Liver (tissue), 9 donors: ENCODE results near the gene CC2D2A. TPM values are rescaled to one million over a fixed set of nuclear protein-coding genes. Genes with fewer than 3 reads are reported as not detected.

Experiments
- DNase-seq: peaks from one replicate; pipeline ENCODE4 v3.0.0-alpha.2; 2017; ENCODE audit warnings: low spot score
- H3K27ac ChIP-seq, 2 donors: one replicate each; pipeline ENCODE4 v1.7.0; 2013; ENCODE audit warnings: inconsistent platforms in 2 of 2, low read length in 2 of 2, control low read depth in 1 of 2, low read depth in 1 of 2, mild to moderate bottlenecking in 1 of 2
- H3K27me3 ChIP-seq, 4 donors: one replicate each; pipeline versions ENCODE4 v1.6.1 to v1.7.0; 2013; ENCODE audit warnings: low read length in 3 of 4, inconsistent platforms in 1 of 4, mild to moderate bottlenecking in 1 of 4, moderate library complexity in 1 of 4; ENCODE audit not compliant: control insufficient read depth in 4 of 4, insufficient read depth in 4 of 4
- H3K36me3 ChIP-seq, 4 donors: one replicate each; pipeline versions ENCODE4 v1.6.1 to v1.7.0; 2013; ENCODE audit warnings: low read length in 3 of 4, mild to moderate bottlenecking in 3 of 4, low read depth in 1 of 4, moderate library complexity in 1 of 4; ENCODE audit not compliant: control insufficient read depth in 4 of 4, insufficient read depth in 3 of 4
- H3K4me1 ChIP-seq, 4 donors: one replicate each; pipeline versions ENCODE4 v1.6.1 to v1.7.0; 2013; ENCODE audit warnings: low read length in 3 of 4, mild to moderate bottlenecking in 3 of 4, moderate library complexity in 1 of 4; ENCODE audit not compliant: control insufficient read depth in 4 of 4, insufficient read depth in 4 of 4
- H3K4me3 ChIP-seq, 3 donors: one replicate each; pipeline versions ENCODE4 v1.6.1 to v1.7.0; 2013; ENCODE audit warnings: low read length in 3 of 3, control low read depth in 1 of 3, low read depth in 1 of 3, mild to moderate bottlenecking in 1 of 3
- H3K9ac ChIP-seq, 2 donors: one replicate each; pipeline ENCODE4 v1.7.0; 2013; ENCODE audit warnings: low read length in 2 of 2, mild to moderate bottlenecking in 2 of 2, moderate library complexity in 2 of 2, control low read depth in 1 of 2, low read depth in 1 of 2
- H3K9me3 ChIP-seq, 4 donors: one replicate each; pipeline versions ENCODE4 v1.6.1 to v1.7.0; 2013; ENCODE audit warnings: low read length in 3 of 4; ENCODE audit not compliant: control insufficient read depth in 4 of 4
- ATF3 ChIP-seq: IDR thresholded peaks from 2 replicates; pipeline ENCODE4 v1.6.1; 2016; ENCODE audit warnings: antibody characterized with exemption
- EGR1 ChIP-seq, 2 donors: IDR thresholded peaks; 2 replicates each; pipeline ENCODE4 v1.6.1; 2016 to 2018; ENCODE audit warnings: antibody characterized with exemption in 2 of 2, low read depth in 2 of 2
- FOXA1 ChIP-seq: IDR thresholded peaks from 2 replicates; pipeline ENCODE4 v1.6.1; 2016; ENCODE audit warnings: antibody characterized with exemption
- FOXA2 ChIP-seq: IDR thresholded peaks from 2 replicates; pipeline ENCODE4 v1.6.1; 2016; ENCODE audit warnings: antibody characterized with exemption
- GABPA ChIP-seq, 2 donors: IDR thresholded peaks in 1 of 2; conservative IDR thresholded peaks in 1 of 2; 2 replicates each; pipeline ENCODE4 v1.6.1; 2016; ENCODE audit warnings: antibody characterized with exemption in 2 of 2, mild to moderate bottlenecking in 1 of 2, moderate library complexity in 1 of 2
- HNF4A ChIP-seq, 2 donors: conservative IDR thresholded peaks; 2 replicates each; pipeline ENCODE4 v1.6.1; 2016; ENCODE audit warnings: antibody characterized with exemption in 2 of 2, mild to moderate bottlenecking in 2 of 2
- HNF4G ChIP-seq: IDR thresholded peaks from 2 replicates; pipeline ENCODE4 v1.6.1; 2016; ENCODE audit warnings: antibody characterized with exemption
- JUND ChIP-seq, 2 donors: IDR thresholded peaks; 2 replicates each; pipeline ENCODE4 v1.6.1; 2016; ENCODE audit warnings: antibody characterized with exemption in 2 of 2
- RAD21 ChIP-seq, 2 donors: IDR thresholded peaks; 2 replicates each; pipeline ENCODE4 v1.6.1; 2016; ENCODE audit warnings: antibody characterized with exemption in 2 of 2, mild to moderate bottlenecking in 2 of 2
- RXRA ChIP-seq, 2 donors: IDR thresholded peaks; 2 replicates each; pipeline ENCODE4 v1.6.1; 2017 to 2018; ENCODE audit warnings: antibody characterized with exemption in 2 of 2, mild to moderate bottlenecking in 1 of 2
- SP1 ChIP-seq: IDR thresholded peaks from 2 replicates; pipeline ENCODE4 v1.6.1; 2018; ENCODE audit warnings: antibody characterized with exemption, mild to moderate bottlenecking
- TAF1 ChIP-seq: conservative IDR thresholded peaks from 2 replicates; pipeline ENCODE4 v1.6.1; 2016; ENCODE audit warnings: antibody characterized with exemption, mild to moderate bottlenecking
- YY1 ChIP-seq: IDR thresholded peaks from 2 replicates; pipeline ENCODE4 v1.6.1; 2016; ENCODE audit warnings: antibody characterized with exemption, mild to moderate bottlenecking
- WGBS: extraction: QIAGEN DNeasy Blood & Tissue Kit; methylation state at CpG from one replicate; pipeline ENCODE4 v1.1.7; 2013; 5-methylcytosine and 5-hydroxymethylcytosine counted together
- polyA plus RNA-seq, 2 donors: library from polyadenylated mRNA; stranded (reverse) in 1 of 2; unstranded in 1 of 2; fragments of 200-250 nt in 1 of 2; fragments of >200 nt in 1 of 2; fragmentation: Nextera tagmentation in 1 of 2; extraction: Ambion mirVana in 1 of 2; gene quantifications; one replicate each; pipeline versions ENCODE4 v1.2.1 to v1.2.3, GENCODE V29; 2013 to 2015
- total RNA-seq, 2 donors: library from RNA; depleted of rRNA; stranded (reverse); fragments of >200 nt; gene quantifications; one replicate each; pipeline ENCODE4 v1.2.3, GENCODE V29; 2014
- TF ChIP-seq, protein P1 (sequence below): IDR thresholded peaks from 2 replicates; pipeline ENCODE4 v1.6.1; 2016; ENCODE audit warnings: antibody characterized with exemption
- TF ChIP-seq, protein P2 (sequence below): IDR thresholded peaks from 2 replicates; pipeline ENCODE4 v1.6.1; 2016; ENCODE audit warnings: antibody characterized with exemption, mild to moderate bottlenecking
- TF ChIP-seq, protein P3 (sequence below): IDR thresholded peaks from 2 replicates; pipeline ENCODE4 v1.6.1; 2016; ENCODE audit warnings: antibody characterized with exemption
- TF ChIP-seq, protein P4 (sequence below): fragments of 150-350 bp; IDR thresholded peaks from 2 replicates; pipeline ENCODE4 v1.5.1; 2017; ENCODE audit warnings: improper control_type of control experiment, low read depth, low read length; ENCODE audit not compliant: missing input control
- donor health status: healthy.
- donor health status: healthy.
- donor health status: healthy.
- donor health status: healthy.
- donor health status: healthy.

CC2D2A gene
- total and polyA plus RNA-seq, 4 donors: 2.3 to 3.8 (median 2.9) TPM

DNA sequence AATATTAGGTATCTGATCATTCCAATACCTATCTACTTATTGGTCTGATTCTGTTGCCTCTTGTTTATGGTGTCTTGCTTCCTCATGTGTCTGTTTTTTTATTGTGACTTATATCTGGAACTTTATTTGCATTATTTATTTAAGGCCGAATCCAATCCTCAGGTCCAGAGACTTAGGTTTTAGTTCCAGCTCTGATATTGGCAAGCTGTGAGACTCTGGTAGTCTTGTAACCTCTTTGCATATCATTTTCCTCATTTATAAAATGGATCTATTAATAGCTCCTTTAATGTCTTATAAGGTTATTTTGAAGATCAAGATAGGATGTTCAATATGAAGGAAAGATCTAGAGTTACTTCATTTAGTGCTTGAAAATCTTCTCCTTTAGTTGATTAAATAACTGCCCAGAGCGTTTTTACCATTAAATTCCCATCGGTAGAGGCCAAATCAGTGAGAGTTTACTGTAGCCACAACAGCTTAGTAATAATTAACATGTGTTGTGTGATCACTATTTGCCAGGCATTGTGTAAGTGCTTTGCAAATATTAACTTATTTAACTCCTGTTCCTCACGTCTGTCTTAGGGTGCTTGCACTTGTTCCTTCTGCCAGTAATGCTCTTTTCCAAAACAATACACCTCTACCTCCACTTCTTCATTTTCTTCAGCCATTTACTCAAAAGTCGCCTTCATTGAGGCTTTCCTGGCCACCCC is 82.2 kb downstream of the CC2D2A start:
- H3K27ac ChIP-seq: peak overlapping the region; percentile 52 to 70
- H3K27me3 ChIP-seq: no peaks in the 10 kb centered on the region
- TF ChIP-seq GABPA (IDR thresholded peaks at IDR 0.05 in 1 of 2, conservative IDR thresholded peaks at IDR 0.05 in 1 of 2): no peak
- peak; percentile 61 for TF ChIP-seq FOXA1
- TF ChIP-seq RAD21 (IDR thresholded peaks at IDR 0.05): no peak
- no peak for TF ChIP-seq TAF1
- TF ChIP-seq, protein P1, sequence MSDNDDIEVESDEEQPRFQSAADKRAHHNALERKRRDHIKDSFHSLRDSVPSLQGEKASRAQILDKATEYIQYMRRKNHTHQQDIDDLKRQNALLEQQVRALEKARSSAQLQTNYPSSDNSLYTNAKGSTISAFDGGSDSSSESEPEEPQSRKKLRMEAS: peak; percentile 16
- TF ChIP-seq, protein P2, sequence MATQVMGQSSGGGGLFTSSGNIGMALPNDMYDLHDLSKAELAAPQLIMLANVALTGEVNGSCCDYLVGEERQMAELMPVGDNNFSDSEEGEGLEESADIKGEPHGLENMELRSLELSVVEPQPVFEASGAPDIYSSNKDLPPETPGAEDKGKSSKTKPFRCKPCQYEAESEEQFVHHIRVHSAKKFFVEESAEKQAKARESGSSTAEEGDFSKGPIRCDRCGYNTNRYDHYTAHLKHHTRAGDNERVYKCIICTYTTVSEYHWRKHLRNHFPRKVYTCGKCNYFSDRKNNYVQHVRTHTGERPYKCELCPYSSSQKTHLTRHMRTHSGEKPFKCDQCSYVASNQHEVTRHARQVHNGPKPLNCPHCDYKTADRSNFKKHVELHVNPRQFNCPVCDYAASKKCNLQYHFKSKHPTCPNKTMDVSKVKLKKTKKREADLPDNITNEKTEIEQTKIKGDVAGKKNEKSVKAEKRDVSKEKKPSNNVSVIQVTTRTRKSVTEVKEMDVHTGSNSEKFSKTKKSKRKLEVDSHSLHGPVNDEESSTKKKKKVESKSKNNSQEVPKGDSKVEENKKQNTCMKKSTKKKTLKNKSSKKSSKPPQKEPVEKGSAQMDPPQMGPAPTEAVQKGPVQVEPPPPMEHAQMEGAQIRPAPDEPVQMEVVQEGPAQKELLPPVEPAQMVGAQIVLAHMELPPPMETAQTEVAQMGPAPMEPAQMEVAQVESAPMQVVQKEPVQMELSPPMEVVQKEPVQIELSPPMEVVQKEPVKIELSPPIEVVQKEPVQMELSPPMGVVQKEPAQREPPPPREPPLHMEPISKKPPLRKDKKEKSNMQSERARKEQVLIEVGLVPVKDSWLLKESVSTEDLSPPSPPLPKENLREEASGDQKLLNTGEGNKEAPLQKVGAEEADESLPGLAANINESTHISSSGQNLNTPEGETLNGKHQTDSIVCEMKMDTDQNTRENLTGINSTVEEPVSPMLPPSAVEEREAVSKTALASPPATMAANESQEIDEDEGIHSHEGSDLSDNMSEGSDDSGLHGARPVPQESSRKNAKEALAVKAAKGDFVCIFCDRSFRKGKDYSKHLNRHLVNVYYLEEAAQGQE: peak; percentile 27
- TF ChIP-seq YY1: no peak
- TF ChIP-seq, protein P3, sequence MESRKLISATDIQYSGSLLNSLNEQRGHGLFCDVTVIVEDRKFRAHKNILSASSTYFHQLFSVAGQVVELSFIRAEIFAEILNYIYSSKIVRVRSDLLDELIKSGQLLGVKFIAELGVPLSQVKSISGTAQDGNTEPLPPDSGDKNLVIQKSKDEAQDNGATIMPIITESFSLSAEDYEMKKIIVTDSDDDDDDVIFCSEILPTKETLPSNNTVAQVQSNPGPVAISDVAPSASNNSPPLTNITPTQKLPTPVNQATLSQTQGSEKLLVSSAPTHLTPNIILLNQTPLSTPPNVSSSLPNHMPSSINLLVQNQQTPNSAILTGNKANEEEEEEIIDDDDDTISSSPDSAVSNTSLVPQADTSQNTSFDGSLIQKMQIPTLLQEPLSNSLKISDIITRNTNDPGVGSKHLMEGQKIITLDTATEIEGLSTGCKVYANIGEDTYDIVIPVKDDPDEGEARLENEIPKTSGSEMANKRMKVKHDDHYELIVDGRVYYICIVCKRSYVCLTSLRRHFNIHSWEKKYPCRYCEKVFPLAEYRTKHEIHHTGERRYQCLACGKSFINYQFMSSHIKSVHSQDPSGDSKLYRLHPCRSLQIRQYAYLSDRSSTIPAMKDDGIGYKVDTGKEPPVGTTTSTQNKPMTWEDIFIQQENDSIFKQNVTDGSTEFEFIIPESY: peak; percentile 15
- no peak for TF ChIP-seq EGR1 (IDR thresholded peaks at IDR 0.05; ENCODE audit: low read depth in 2 of 2)
- peak; percentile 49 to 66 for TF ChIP-seq RXRA (IDR thresholded peaks at IDR 0.05)
- TF ChIP-seq HNF4A (conservative IDR thresholded peaks at IDR 0.05): peak; percentile 33 to 59
- peak; percentile 14 for TF ChIP-seq ATF3
- peak; percentile 44 to 61 for TF ChIP-seq JUND (IDR thresholded peaks at IDR 0.05)
- TF ChIP-seq, protein P4, sequence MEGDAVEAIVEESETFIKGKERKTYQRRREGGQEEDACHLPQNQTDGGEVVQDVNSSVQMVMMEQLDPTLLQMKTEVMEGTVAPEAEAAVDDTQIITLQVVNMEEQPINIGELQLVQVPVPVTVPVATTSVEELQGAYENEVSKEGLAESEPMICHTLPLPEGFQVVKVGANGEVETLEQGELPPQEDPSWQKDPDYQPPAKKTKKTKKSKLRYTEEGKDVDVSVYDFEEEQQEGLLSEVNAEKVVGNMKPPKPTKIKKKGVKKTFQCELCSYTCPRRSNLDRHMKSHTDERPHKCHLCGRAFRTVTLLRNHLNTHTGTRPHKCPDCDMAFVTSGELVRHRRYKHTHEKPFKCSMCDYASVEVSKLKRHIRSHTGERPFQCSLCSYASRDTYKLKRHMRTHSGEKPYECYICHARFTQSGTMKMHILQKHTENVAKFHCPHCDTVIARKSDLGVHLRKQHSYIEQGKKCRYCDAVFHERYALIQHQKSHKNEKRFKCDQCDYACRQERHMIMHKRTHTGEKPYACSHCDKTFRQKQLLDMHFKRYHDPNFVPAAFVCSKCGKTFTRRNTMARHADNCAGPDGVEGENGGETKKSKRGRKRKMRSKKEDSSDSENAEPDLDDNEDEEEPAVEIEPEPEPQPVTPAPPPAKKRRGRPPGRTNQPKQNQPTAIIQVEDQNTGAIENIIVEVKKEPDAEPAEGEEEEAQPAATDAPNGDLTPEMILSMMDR: no peak
- TF ChIP-seq FOXA2: peak; percentile 55
- peak; percentile 73 for TF ChIP-seq SP1
- no peak for TF ChIP-seq HNF4G
- peaks cover 2 to 19% (median 12%) of the 10 kb centered on the region in 4 donors for H3K4me1 ChIP-seq
- no peak overlapping the region for H3K4me3 ChIP-seq
- no peak overlapping the region for H3K9ac ChIP-seq
- 31% methylated on average over 5 of the region's 5 CpGs for WGBS
- H3K36me3 ChIP-seq: peaks cover 0 to 2% (median 0%) of the 10 kb centered on the region in 4 donors
- no peaks in the 10 kb centered on the region for H3K9me3 ChIP-seq
- no peak for DNase-seq
